Fibroblast of lung (primary cell): ENCODE data around the gene TIGD1.

ENCODE experiments used
- EZH2 ChIP-seq: IDR thresholded peaks from 2 replicates; pipeline ENCODE4 v1.5.1; 2012; ENCODE audit warnings: low read length, control low read depth, mild to moderate bottlenecking; ENCODE audit errors: missing control alignments
- TF ChIP-seq, protein P1 (sequence below), 2 donors: IDR thresholded peaks in 1 of 2; conservative IDR thresholded peaks in 1 of 2; 1 replicate in 1 of 2; 2 replicates in 1 of 2; pipeline ENCODE4 v1.5.1; 2011 to 2012; ENCODE audit warnings: low read length in 2 of 2, control low read depth in 1 of 2, inconsistent platforms in 1 of 2, low read depth in 1 of 2, mild to moderate bottlenecking in 1 of 2

DNA sequence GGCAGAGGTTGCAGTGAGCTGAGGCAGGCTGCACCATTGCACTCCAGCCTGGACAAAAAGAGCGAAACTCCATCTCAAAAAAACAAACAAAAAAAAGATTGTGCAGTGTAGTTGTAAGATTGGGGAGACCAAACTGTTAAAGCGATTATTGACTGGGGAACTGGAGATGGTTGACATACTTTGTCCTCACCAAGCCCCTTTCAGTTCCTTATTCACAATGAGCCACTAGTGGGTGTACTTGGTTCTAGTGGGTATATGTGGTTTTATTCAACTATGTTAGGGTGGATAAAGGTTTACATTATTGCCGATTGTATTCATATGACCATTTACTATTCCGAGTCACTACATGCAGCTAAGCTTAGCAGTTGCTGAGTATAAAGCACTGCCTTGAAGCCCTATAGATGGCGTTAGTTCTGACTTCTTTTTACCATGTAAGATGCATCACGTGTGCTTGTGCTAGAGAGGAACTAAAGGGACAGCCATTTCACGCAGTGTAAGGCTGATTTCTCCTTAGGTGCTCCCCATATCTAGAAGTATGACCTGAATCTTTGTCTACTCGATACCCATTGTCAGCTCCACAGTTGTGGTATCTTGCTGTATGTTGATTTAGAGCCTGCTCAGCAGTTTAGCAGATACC, 12.3 kb upstream of the TIGD1 start:
- TF ChIP-seq, protein P1, sequence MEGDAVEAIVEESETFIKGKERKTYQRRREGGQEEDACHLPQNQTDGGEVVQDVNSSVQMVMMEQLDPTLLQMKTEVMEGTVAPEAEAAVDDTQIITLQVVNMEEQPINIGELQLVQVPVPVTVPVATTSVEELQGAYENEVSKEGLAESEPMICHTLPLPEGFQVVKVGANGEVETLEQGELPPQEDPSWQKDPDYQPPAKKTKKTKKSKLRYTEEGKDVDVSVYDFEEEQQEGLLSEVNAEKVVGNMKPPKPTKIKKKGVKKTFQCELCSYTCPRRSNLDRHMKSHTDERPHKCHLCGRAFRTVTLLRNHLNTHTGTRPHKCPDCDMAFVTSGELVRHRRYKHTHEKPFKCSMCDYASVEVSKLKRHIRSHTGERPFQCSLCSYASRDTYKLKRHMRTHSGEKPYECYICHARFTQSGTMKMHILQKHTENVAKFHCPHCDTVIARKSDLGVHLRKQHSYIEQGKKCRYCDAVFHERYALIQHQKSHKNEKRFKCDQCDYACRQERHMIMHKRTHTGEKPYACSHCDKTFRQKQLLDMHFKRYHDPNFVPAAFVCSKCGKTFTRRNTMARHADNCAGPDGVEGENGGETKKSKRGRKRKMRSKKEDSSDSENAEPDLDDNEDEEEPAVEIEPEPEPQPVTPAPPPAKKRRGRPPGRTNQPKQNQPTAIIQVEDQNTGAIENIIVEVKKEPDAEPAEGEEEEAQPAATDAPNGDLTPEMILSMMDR (conservative IDR thresholded peaks at IDR 0.05 in 1 of 2, IDR thresholded peaks at IDR 0.05 in 1 of 2; ENCODE audit: low read depth in 1 of 2, low read length in 2 of 2): no peak
- no peak for TF ChIP-seq EZH2
